DMS 273 (cell line): ENCODE measurements around the gene PM20D1.

Experiments used
- DNase-seq: peaks from one replicate; lab custom pipeline; 2025; ENCODE audit not compliant: unreplicated experiment; lab: John Stamatoyannopoulos, UW

Gene PM20D1

GRCh38 chr1:205842229-205842628, 7.7 kb downstream of the PM20D1 start:
- no peak for DNase-seq

GRCh38 chr1:205840146-205840923, 9.6 kb downstream of the PM20D1 start:
- no peak for DNase-seq

- no peak for DNase-seq
Measured at GRCh38 chr1:205837382-205837970, 12.5 kb downstream of the PM20D1 start.

GRCh38 chr1:205834751-205835150, 15.2 kb downstream of the PM20D1 start:
- DNase-seq = no peak

GRCh38 chr1:205832326-205832751, 17.6 kb downstream of the PM20D1 start:
- no peak for DNase-seq

GRCh38 chr1:205827623-205828022, 22.3 kb downstream of the PM20D1 start:
- DNase-seq = peak; percentile 71

- no peak for DNase-seq
Measured at GRCh38 chr1:205826995-205827394, 22.9 kb downstream of the PM20D1 start.

GRCh38 chr1:205826016-205826806, 23.7 kb downstream of the PM20D1 start:
- DNase-seq = no peak

GRCh38 chr1:205824180-205824579, 25.8 kb downstream of the PM20D1 start:
- no peak for DNase-seq

- DNase-seq = peak; percentile 53
Measured at GRCh38 chr1:205823260-205823659, 26.7 kb downstream of the PM20D1 start.

- DNase-seq = no peak
Measured at GRCh38 chr1:205822397-205822796, 27.5 kb downstream of the PM20D1 start.

GRCh38 chr1:205817988-205818387, 31.9 kb downstream of the PM20D1 start:
- no peak for DNase-seq

GRCh38 chr1:205817364-205817763, 32.6 kb downstream of the PM20D1 start:
- DNase-seq = no peak

- DNase-seq = no peak
Measured at GRCh38 chr1:205813755-205814058, 36.2 kb downstream of the PM20D1 start.

- DNase-seq = peak; percentile 96
Measured at GRCh38 chr1:205812878-205813754, 36.8 kb downstream of the PM20D1 start, which contains the start of gene SLC41A1. Gene SLC41A1 (minus strand): TSS chr1:205813198. CDS start chr1:205810441, 2,757 bp downstream.

GRCh38 chr1:205812271-205812877, 37.6 kb downstream of the PM20D1 start:
- peak; percentile 53 for DNase-seq

GRCh38 chr1:205811660-205812059, 38.3 kb downstream of the PM20D1 start:
- DNase-seq = peak; percentile 18

- peak; percentile 33 for DNase-seq
Measured at GRCh38 chr1:205810448-205811157, 39.3 kb downstream of the PM20D1 start.

- no peak for DNase-seq
Measured at GRCh38 chr1:205809942-205810345, 40.0 kb downstream of the PM20D1 start.

GRCh38 chr1:205809469-205809868, 40.5 kb downstream of the PM20D1 start:
- DNase-seq = no peak
